ENCODE measurements around the gene BTBD2. TPM values are rescaled to one million over a fixed set of nuclear protein-coding genes. Genes with fewer than 3 reads are reported as not detected.

BTBD2 gene
- total and polyA plus RNA-seq, 2 experiments from 2014 or later: 23.8 to 130 TPM

GRCh38 chr19:1962674-1963073 lies 52.8 kb downstream of the BTBD2 start:
- no peaks in the 10 kb centered on the region for H3K9me2 ChIP-seq (ENCODE audit: insufficient read depth)
- DNase-seq (ENCODE audit: low spot score): no peak
- no peak overlapping the region for H3K4me2 ChIP-seq
- no peaks in the 10 kb centered on the region; the same call in 1 of the 2 replicates for H3F3A ChIP-seq (replicated peaks; ENCODE audit: low read depth)
- H3K27me3 ChIP-seq (ENCODE audit: insufficient read depth): no peaks in the 10 kb centered on the region
- peaks cover 11% of the 10 kb centered on the region for H3K27me3 Mint-ChIP-seq (ENCODE audit: insufficient read depth, low read depth, poor library complexity)
- H3K27ac Mint-ChIP-seq: no peak overlapping the region
- TF ChIP-seq CREB1 (CRISPR knock-in tag; IDR thresholded peaks at IDR 0.05; ENCODE audit: low read depth) (no peak), ZNF462 (CRISPR knock-in tag; IDR thresholded peaks at IDR 0.05) (no peak)
- no peak overlapping the region for H3K4me3 ChIP-seq
- ATAC-seq: no peak
- H3K36me3 ChIP-seq (ENCODE audit: insufficient read depth): no peaks in the 10 kb centered on the region
- no peak overlapping the region for H3K4me3 Mint-ChIP-seq
- H3K4me1 Mint-ChIP-seq: peaks cover 3% of the 10 kb centered on the region; the same call in 1 of the 3 replicates
- H3K9me3 Mint-ChIP-seq: no peaks in the 10 kb centered on the region
- no peak overlapping the region for H2AFZ ChIP-seq
- H3K36me3 Mint-ChIP-seq (ENCODE audit: low read depth): peaks cover 8% of the 10 kb centered on the region; the same call in 2 of the 3 replicates
- H3K79me2 ChIP-seq (replicated peaks; ENCODE audit: insufficient read depth): peaks cover 82% of the 10 kb centered on the region
- H4K20me1 ChIP-seq (replicated peaks; ENCODE audit: insufficient read depth): peaks cover 27% of the 10 kb centered on the region
- H3K4me1 ChIP-seq (ENCODE audit: insufficient read depth): no peaks in the 10 kb centered on the region
- no peak overlapping the region for H3K27ac ChIP-seq (ENCODE audit: low read depth)

- peaks cover 8% of the 10 kb centered on the region; the same call in 2 of the 3 replicates for H3K36me3 Mint-ChIP-seq (ENCODE audit: low read depth)
- Histone ChIP-seq H3K9me2 (ENCODE audit: insufficient read depth) (no peaks in the 10 kb centered on the region), H3K4me1 (ENCODE audit: insufficient read depth) (no peaks in the 10 kb centered on the region; the same call in 1 of the 2 replicates), H3K27ac (ENCODE audit: low read depth) (no peak overlapping the region), H3K36me3 (ENCODE audit: insufficient read depth) (no peaks in the 10 kb centered on the region), H3K4me2 (no peak overlapping the region), H3K4me3 (no peak overlapping the region), H3F3A (replicated peaks; ENCODE audit: low read depth) (no peaks in the 10 kb centered on the region; the same call in 1 of the 2 replicates), H3K27me3 (ENCODE audit: insufficient read depth) (no peaks in the 10 kb centered on the region), H4K20me1 (replicated peaks; ENCODE audit: insufficient read depth) (peaks cover 39% of the 10 kb centered on the region), H3K79me2 (replicated peaks; ENCODE audit: insufficient read depth) (peaks cover 85% of the 10 kb centered on the region), H2AFZ (no peak overlapping the region)
- TF ChIP-seq CTCF (conservative IDR thresholded peaks at IDR 0.05; ENCODE audit: low read depth in 2 of 2): peak in 1 of 2 experiments; percentile 16; a peak in 1 of 4 replicates
- TF ChIP-seq STAT1 (IDR thresholded peaks at IDR 0.05; ENCODE audit: unreplicated experiment): no peak
- no peak overlapping the region for H3K4me3 Mint-ChIP-seq
- no peak overlapping the region for H3K27ac Mint-ChIP-seq
- DNase-seq (ENCODE audit: low spot score) (no peak), ATAC-seq (no peak)
- H3K9me3 Mint-ChIP-seq: no peaks in the 10 kb centered on the region
- peaks cover 7% of the 10 kb centered on the region for H3K27me3 Mint-ChIP-seq (ENCODE audit: insufficient read depth, low read depth, poor library complexity)
- peaks cover 9% of the 10 kb centered on the region; the same call in 2 of the 3 replicates for H3K4me1 Mint-ChIP-seq
Measured at GRCh38 chr19:1961000-1961883, 54.3 kb downstream of the BTBD2 start.
